MM.1S (cell line): ENCODE data around the gene EFCAB6.

Experiments used
- DNase-seq: peaks from one replicate; pipeline ENCODE4 v3.0.0-alpha.2; 2015
- H2AFZ ChIP-seq: fragments of 300-600 bp; sonication (generic); 2 replicates; pipeline ENCODE4 v1.6.0; 2016; ENCODE audit warnings: antibody characterized with exemption, low read length
- H3F3A ChIP-seq: fragments of 300-600 bp; sonication (generic); 2 replicates; pipeline ENCODE4 v1.6.1; 2016; ENCODE audit warnings: mild to moderate bottlenecking, antibody characterized with exemption, low read length, moderate library complexity, mixed read lengths; ENCODE audit not compliant: insufficient read depth
- H3K27ac ChIP-seq: fragments of 300-600 bp; sonication (generic); 2 replicates; pipeline ENCODE4 v1.5.1; 2016; ENCODE audit warnings: mild to moderate bottlenecking, low read length
- H3K27me3 ChIP-seq: fragments of 300-600 bp; sonication (generic); replicated peaks from 2 replicates; pipeline ENCODE4 v1.6.0; 2016; ENCODE audit warnings: low read length; ENCODE audit not compliant: insufficient read depth
- H3K36me3 ChIP-seq: fragments of 300-600 bp; sonication (generic); replicated peaks from 2 replicates; pipeline ENCODE4 v1.6.1; 2016; ENCODE audit warnings: mild to moderate bottlenecking, low read length, mixed read lengths; ENCODE audit not compliant: insufficient read depth
- H3K4me1 ChIP-seq: fragments of 300-600 bp; sonication (generic); 2 replicates; pipeline ENCODE4 v1.6.1; 2016; ENCODE audit warnings: low read length, mixed read lengths
- H3K4me2 ChIP-seq: fragments of 300-600 bp; sonication (generic); 2 replicates; pipeline ENCODE4 v1.6.0; 2016; ENCODE audit warnings: low read depth, low read length
- H3K4me3 ChIP-seq: fragments of 300-600 bp; sonication (generic); 2 replicates; pipeline ENCODE4 v1.5.1; 2016; ENCODE audit warnings: low read length, mixed read lengths
- H3K79me2 ChIP-seq: fragments of 300-600 bp; sonication (generic); 2 replicates; pipeline ENCODE4 v1.6.1; 2016; ENCODE audit warnings: mixed run types, low read length, mixed read lengths
- H3K9ac ChIP-seq: fragments of 300-600 bp; sonication (generic); 2 replicates; pipeline ENCODE4 v1.6.1; 2016; ENCODE audit warnings: low read length, mixed read lengths
- H3K9me2 ChIP-seq: fragments of 300-600 bp; sonication (generic); replicated peaks from 2 replicates; pipeline ENCODE4 v1.6.1; 2016; ENCODE audit warnings: mild to moderate bottlenecking, low read length, mixed read lengths; ENCODE audit not compliant: insufficient read depth
- H3K9me3 ChIP-seq: fragments of 300-600 bp; sonication (generic); replicated peaks from 2 replicates; pipeline ENCODE4 v1.6.1; 2016; ENCODE audit warnings: mild to moderate bottlenecking, low read length, mixed read lengths; ENCODE audit not compliant: insufficient read depth
- H4K20me1 ChIP-seq: fragments of 300-600 bp; sonication (generic); 2 replicates; pipeline ENCODE4 v1.6.1; 2016; ENCODE audit warnings: mild to moderate bottlenecking, low read length, moderate library complexity, mixed read lengths; ENCODE audit not compliant: insufficient read depth
- CTCF ChIP-seq: fragments of 300-600 bp; sonication (generic); IDR thresholded peaks from 2 replicates; pipeline ENCODE4 v1.5.1; 2016; ENCODE audit warnings: antibody characterized with exemption, low read length, mixed read lengths
- EZH2 ChIP-seq: fragments of 300-600 bp; sonication (generic); optimal IDR thresholded peaks from 2 replicates; pipeline ENCODE3; 2017; ENCODE audit warnings: low read depth, mild to moderate bottlenecking, antibody characterized with exemption, low read length, mixed read lengths
- EZH2phosphoT487 ChIP-seq: fragments of 300-600 bp; sonication (generic); IDR thresholded peaks from 2 replicates; pipeline ENCODE4 v1.6.1; 2018; ENCODE audit warnings: antibody characterized with exemption, low read length

EFCAB6 gene

DNA sequence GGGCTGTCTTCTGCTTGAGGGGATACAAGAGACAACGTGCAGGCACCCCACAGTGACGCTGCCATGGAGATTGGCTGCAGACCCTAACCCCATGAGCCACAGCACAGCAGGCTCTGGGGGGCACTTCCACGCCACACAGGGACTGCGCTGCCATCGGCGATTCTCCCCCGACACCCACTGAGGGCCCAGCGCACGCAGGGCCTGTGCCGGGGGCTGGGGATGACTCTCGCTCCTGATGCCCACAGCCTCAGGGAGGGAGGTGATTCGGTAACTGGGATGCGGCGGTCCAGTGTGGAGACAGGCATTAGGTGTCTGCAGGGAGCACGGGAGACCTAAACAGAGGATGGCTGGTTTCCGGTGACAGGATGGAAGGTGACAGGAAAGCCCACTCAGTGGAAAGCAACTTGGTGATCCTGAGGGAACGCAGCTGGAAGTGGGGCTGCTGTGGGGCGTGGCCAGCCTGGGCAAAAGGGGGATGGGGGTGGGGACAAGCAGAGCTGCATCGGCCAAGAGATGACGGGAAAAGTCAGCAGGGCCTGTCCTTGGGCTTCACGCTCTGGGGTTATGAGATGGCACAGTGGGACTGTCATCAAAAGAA lies 37.7 kb downstream of the EFCAB6 start:
- H4K20me1 ChIP-seq: no peaks in the 10 kb centered on the region
- DNase-seq: no peak
- H3K27ac ChIP-seq: no peak overlapping the region
- no peak overlapping the region for H2AFZ ChIP-seq
- no peaks in the 10 kb centered on the region for H3K27me3 ChIP-seq
- no peaks in the 10 kb centered on the region for H3K9me3 ChIP-seq
- no peaks in the 10 kb centered on the region for H3F3A ChIP-seq
- TF ChIP-seq EZH2 (no peak), CTCF (no peak), EZH2phosphoT487 (no peak)
- H3K4me2 ChIP-seq: no peak overlapping the region
- no peaks in the 10 kb centered on the region for H3K36me3 ChIP-seq
- no peaks in the 10 kb centered on the region for H3K79me2 ChIP-seq
- H3K4me3 ChIP-seq: no peak overlapping the region
- H3K9me2 ChIP-seq: no peaks in the 10 kb centered on the region
- no peak overlapping the region for H3K9ac ChIP-seq
- H3K4me1 ChIP-seq: no peaks in the 10 kb centered on the region

- Histone ChIP-seq H3K9me3 (no peaks in the 10 kb centered on the region), H2AFZ (no peak overlapping the region), H3K4me2 (no peak overlapping the region), H3K27ac (no peak overlapping the region), H3K4me1 (no peaks in the 10 kb centered on the region), H3K9me2 (no peaks in the 10 kb centered on the region), H3K27me3 (no peaks in the 10 kb centered on the region), H3F3A (no peaks in the 10 kb centered on the region), H4K20me1 (no peaks in the 10 kb centered on the region), H3K79me2 (no peaks in the 10 kb centered on the region), H3K36me3 (no peaks in the 10 kb centered on the region), H3K9ac (no peak overlapping the region), H3K4me3 (no peak overlapping the region)
- DNase-seq: no peak
- no peak for TF ChIP-seq CTCF
- no peak for TF ChIP-seq EZH2phosphoT487
- no peak for TF ChIP-seq EZH2
Measured at GRCh38 chr22:43772831-43773230, 39.3 kb downstream of the EFCAB6 start.

DNA sequence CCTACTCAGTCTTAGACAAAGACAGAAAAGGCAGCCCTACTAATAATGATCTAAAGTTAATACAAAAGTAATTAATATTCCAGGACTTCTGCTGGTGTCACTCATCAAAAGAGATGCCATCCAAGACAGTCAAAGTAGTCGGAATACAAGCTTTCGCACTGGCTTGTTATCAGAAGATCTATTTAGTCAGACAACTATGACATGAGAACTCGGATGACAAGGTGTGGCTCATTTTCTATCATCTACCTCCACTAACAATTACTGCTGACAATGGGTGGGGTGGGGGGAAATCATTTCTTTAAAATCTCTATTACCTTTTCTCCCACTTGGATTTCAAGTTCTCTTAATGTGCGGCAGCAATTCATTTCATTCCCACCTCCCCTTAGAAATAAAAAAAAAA lies 56.7 kb downstream of the EFCAB6 start:
- no peak overlapping the region for H3K4me2 ChIP-seq
- H3F3A ChIP-seq: no peaks in the 10 kb centered on the region
- H2AFZ ChIP-seq: no peak overlapping the region
- no peaks in the 10 kb centered on the region for H3K9me3 ChIP-seq
- H3K27ac ChIP-seq: no peak overlapping the region
- no peaks in the 10 kb centered on the region for H3K36me3 ChIP-seq
- H4K20me1 ChIP-seq: no peaks in the 10 kb centered on the region
- H3K9me2 ChIP-seq: no peaks in the 10 kb centered on the region
- TF ChIP-seq CTCF (no peak), EZH2phosphoT487 (no peak), EZH2 (no peak)
- no peak for DNase-seq
- no peak overlapping the region for H3K4me3 ChIP-seq
- H3K9ac ChIP-seq: no peak overlapping the region
- no peaks in the 10 kb centered on the region for H3K27me3 ChIP-seq
- no peaks in the 10 kb centered on the region for H3K4me1 ChIP-seq
- H3K79me2 ChIP-seq: no peaks in the 10 kb centered on the region
